Dedifferentiated amniotic fluid mesenchymal stem cell (primary cell): ENCODE results near the gene DAB2IP.

ENCODE experiments used
- DNase-seq: peaks from one replicate; pipeline ENCODE4 v3.0.0-alpha.2; 2016; ENCODE audit errors: extremely low spot score

The DAB2IP gene

DNA sequence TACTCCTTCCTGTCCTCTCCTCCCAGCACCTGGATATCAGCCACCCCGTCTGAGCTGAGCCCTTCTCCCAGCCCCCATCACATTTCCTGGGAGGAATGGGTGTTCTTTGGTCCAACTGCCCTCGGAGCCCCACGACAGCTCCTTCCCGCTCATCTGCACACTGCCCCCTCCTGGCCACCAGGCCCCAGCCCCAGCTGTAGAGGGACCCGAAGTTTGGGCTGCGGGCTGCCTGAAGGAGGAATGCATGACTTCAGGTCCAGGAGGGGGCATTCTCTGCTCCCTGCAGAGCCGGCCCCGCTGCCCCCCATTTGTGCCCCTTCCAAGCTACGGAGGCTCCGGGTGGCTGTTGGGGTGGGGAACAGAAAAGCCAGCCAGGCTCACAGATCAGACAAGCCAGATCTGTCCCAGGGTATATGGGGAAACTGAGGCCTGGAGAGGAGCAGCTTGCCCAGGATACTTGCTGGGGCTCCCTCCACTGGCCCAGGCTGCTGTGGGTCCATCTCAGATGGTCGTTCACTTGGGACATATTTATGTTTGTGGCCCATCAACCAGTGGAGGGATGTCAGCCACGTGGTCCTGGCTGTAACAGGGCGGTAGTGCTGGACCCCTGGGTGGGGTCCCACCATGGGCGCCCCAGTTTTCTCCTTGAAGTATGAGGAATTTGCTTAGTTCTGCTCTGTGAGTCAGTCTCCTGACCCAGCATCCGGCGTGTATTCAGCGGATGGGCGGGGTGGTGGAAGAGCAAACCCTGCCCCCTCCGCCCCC is 33.1 kb downstream of the DAB2IP start:
- DNase-seq = no peak

DNA sequence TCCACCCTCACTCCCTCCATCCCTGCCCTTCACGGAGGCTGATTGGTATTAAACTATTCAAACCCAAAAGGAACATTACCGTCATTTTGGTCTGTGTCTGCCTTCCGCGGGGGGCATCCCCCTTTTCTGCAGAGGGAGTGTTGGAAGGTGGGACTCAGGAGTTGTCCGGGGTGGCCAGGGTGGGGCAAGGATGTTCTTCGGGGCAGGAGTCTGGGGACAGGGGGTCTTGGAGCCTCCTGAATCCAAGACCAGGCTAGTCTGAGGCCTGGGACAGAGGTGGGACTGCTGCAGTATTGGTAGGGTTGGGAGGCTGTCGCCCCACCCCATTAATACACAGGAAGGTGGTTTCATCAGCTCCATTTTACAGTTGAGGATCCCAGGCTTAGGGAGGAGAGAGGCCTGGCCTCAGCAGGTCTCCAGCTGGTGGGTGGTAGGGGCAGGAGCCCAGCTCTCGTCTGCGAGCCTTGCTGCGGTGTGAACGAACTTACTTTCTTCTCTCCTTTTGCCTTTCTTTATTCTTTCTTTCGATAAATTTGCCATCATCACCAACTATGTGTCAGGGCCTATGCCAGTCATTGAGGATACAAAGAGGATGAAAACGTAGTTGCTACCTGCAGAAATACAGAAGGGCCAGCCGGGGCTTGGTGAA is 33.8 kb downstream of the DAB2IP start:
- DNase-seq = no peak

DNA sequence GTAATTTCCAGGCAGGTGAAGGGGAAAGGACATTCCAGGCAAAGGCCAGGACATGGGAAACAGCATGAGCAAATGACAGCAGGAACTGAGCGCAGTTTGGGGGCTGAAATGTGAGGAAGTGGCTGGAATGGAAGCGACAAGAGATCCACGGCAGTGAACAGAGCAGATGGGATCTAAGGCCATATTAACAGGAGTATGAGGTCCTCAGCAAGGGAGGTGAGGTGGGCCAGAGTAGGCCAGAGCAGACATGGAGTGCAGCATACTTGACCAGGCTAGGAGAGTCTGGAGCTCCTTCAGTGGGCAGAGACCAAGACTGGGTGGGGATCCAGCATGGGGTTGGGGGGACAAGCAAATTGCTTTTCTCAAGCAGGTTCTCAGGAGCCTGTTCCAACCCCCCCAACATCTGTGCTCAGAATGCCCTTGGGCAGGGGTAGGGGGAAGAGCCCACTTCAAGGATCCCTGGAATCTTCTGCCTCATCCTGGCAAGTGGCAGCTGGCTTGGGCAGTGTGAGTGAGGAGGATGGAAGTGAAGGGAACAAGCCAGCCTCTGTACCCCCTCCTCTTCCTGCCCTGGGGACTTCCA is 34.5 kb downstream of the DAB2IP start:
- DNase-seq = no peak

DNA sequence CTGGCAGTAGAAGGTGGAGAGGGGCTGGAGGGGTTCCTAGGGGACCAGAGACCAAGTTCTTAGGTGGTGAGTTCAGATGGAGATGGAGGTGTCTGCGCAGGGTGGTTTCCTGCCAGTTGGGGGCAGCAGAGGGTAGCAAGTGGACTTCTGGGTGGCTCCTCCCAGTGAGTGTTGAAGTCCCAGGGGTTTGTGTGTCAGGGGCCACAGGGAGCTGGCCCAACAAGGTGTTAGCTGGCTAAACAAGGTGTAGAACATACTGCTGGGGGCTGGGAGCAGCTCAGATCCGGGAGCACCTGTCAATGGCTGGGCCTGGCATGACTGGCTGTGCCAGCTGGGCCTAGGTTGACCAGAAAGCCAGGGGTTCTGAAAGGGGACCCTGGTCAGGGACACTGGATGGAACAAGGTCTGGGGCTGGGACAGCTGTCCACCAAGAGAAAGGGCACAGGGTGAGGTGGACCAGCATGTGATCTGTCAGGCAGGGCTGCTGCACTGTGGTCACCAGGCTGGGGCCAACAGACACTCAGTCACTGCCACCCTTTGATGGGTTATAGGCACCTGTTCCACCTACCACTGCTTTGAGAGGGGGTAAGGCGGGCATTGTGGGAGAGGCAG is 35.6 kb downstream of the DAB2IP start:
- peak; percentile 43 for DNase-seq

DNA sequence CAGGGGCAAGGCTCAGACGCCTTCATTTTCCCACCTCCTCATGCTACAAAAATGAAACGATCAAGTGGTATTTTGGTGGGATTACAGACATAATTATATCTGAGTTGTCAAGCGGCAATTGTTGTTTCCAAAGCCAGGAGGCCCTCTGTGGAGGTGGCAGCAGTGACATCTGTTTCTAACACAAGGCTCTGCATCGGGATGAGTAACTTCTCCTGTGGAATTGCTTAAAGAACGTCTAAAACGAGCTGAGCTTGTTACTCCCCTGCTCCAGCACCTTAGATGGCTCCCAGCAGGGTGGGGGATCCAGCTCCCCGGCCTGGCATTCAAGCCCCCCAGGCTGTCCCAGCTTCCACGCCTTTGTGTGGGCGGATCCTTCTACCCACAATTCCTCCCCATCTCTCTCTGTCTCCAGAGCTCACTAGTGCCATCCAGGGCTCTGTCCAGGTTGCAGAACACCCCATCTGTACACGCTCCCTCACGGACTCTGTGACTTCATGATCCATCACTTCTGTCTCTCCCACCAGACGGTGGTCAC is 36.8 kb downstream of the DAB2IP start:
- DNase-seq = no peak

DNA sequence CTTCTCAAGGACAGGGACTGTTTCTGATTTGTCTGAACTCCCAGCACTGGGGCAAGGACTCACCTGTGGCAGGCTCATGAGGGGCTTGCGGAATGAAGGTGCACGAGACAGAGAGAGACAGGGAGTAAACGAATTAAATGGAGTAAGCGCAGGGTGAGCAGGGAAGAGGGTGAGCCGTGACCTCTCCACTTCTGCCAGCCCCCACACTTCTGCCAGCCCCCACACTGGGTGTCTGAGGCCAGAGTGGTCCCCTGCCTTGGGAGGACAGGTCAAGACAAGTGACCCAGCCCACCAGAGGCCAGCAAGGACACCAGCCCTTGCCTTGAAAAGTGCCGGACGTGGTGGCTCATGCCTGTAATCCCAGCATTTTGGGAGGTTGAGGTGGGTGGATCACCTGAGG is 37.2 kb downstream of the DAB2IP start:
- no peak for DNase-seq

DNA sequence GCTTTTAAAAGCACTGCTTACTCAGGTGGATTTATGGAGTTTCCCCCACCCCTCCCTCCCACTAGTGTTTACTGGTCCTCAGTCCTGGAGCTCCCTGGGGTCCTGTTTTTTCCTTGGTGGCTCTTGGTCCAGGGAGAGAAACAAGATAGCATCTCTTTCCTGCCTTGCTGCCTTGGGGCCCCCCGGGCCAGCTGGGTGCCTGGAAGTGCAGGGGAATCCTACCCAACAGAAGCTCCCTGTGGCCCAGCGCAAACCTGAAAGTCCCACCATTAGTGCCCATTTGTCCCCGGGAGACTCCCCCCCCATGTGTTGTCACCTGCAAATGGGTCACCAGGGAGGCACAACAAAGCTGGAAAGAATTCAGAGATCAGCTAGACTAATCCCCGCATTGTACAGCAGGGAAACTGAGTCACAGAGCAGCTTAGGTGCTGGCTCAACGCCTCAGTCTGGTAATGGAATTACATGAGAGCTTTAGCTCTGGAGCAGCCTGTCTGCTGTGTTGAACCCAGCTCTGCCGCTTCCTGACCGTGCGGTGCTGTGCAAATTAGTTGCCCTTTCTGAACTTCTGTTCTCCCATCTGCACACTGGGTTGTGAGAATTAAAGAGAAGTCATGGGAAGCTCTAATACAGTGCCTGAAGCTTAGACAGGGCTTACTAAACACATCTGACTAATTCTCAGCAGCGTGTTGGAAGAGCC is 38.2 kb downstream of the DAB2IP start:
- no peak for DNase-seq

DNA sequence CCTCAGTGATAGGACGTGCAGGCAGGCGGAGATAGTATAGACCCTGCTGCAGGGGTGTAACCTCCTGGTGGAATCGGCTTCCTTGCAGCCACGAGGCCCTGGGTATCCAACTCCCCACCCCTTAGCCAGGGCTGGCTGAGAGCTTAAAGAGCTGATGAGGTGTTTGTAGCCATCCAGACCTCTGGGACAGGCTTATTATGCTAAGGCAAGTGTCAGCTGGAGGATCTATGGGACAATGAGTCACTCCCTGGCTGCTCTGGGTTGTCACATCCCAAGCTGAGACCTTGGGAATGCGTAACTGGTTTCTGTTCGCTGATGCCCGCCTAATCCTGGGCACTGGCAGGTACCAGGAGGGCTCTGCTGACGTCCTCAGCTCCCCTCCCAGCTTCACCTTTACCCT is 38.9 kb downstream of the DAB2IP start:
- no peak for DNase-seq

DNA sequence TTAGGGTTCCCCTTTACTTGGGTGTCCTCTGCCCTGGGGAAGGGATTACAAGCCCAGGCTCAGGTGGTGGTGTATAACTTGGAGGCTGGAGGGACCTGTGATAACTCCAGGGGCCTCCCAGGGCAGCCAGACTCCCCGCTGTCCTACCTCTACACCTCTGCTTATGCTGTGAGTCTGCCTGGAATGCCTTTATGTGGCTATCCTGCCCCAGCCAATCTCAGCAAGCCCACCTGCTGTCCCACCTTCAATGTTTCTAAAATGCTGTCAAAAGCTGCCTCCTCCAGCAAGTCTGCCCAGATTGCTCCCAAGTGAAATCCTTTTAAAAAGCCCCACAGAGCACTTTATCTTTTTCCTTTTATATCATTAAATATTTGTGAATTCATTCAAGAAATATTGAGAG is 39.3 kb downstream of the DAB2IP start:
- DNase-seq = no peak

DNA sequence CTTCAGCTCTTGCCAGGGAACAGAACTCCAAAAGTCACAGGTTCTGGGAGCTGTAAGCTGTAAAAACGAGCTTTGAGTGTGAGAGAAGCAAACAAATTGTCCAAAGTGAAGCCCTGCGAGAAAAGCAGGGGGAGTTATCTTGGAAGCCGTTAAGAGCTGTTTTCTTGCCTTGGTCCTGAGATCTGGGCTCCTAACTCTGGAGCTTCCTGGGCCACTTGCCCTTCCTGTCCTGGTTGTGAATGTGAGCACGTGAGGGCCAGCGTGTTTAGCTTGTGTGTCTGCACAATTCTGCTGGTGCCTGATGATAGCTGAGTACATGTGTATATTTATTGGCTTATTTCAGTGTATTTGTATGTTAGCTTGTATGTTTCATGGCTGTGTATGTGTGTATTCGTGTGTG is 40.5 kb downstream of the DAB2IP start:
- no peak for DNase-seq

DNA sequence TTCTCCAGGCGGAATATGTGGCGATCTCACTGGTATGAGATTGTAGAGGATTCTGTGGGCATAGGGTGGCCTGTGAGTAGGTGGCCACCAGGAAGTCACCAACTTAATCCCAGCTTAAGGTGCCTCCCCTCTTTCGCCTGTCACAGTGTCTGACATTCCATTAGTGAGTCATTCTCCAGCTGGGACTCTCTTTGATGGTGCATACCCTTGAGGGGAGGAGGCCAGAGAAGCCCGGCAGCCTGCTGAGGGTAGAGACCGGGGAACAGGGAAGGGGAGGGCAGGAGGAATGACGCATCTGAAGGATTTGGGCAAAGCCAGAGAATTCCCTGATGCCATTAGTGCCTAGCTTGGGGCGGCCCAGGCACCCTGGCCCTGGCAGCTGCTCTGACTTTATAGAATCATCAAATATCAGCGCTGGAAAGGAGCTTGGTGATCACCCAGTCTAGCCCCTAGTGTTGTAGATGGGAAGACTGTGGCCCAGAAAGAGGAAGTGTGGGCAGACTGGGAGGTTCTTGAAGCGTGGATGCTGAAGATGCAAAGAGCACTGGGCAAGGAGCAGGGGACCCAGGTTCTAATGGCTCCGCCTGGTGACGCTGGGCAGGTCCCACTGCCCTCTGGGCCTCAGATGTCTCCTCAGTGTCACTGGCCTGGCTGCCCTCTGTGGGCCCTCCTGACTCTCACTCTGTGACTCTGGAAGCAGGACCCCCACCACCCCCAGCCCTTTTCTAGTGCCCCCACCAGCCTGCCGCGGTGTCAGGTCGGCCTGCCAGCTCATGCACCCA is 41.4 kb downstream of the DAB2IP start:
- peak; percentile 62 for DNase-seq

DNA sequence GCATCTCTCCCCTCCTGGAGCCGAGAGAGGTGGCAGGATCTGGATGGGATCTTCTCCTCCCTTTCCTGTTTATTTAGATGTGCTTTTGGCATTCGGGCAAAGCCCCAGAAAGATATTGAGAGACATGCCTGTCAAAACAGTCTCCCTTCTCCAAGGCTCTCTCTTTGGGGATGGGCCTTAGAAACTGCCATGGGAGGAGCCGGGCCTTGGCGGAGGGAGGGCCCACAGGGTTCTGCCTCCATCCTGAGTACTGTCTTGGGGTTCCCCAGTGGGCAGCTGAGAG is 41.9 kb downstream of the DAB2IP start:
- DNase-seq = no peak

DNA sequence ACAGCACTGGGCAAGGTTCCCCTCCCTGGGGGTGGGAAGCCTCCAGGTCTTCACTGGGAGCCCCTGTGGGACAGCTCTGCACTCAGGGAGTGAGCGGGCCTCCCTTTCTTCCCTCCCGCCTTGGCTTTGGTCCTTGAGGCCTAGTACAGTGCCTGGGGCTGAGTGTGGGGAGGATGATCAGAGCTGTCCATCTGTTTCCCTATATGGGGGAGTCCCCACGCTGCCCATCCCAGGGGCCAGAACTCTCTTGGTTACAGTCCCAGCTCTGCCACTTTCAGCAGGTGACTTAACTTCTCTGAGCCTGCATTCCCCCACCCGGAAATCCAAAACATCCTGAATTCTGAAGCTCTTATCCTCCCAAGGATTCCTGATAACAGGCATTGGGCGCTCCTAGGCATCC is 42.6 kb downstream of the DAB2IP start:
- no peak for DNase-seq

DNA sequence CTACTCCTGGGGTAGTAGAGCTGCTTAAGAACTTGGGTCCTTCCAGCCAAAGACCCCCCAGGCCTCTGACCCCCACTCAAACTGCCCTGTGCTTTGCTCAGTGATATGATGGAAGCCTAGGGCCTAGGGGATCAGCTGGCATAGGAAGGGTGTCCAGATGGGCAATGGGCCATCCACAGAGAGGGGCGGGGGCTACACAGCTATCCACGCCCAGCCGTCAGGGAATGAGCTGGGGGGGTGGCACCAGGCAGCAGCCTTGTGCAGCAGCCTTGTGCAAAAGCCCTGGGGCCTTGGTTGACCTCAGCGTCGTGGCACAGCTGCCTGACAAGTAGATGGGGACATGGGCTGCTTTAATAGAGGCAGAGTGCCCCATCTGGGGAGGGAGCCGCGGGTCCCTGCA is 43.2 kb downstream of the DAB2IP start:
- DNase-seq = no peak

DNA sequence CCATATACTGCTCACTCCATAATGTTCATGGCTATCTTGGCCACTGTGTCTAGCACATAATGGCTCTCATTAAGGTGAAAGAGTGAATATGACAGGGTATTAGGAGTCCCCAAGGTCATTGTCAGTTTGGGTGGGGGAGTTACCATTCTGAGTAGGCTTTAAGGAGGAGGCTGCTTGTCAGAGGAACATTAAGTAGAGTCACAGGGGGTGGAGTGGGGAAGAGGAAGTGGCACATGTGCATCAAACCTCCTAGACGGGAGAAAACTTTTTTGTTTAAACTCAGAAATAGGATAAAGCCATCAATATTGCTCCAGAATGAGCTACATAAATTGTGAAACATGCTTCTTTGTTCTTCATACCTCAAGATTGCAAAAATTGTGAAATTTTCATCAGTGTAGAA is 45.5 kb downstream of the DAB2IP start:
- no peak for DNase-seq

DNA sequence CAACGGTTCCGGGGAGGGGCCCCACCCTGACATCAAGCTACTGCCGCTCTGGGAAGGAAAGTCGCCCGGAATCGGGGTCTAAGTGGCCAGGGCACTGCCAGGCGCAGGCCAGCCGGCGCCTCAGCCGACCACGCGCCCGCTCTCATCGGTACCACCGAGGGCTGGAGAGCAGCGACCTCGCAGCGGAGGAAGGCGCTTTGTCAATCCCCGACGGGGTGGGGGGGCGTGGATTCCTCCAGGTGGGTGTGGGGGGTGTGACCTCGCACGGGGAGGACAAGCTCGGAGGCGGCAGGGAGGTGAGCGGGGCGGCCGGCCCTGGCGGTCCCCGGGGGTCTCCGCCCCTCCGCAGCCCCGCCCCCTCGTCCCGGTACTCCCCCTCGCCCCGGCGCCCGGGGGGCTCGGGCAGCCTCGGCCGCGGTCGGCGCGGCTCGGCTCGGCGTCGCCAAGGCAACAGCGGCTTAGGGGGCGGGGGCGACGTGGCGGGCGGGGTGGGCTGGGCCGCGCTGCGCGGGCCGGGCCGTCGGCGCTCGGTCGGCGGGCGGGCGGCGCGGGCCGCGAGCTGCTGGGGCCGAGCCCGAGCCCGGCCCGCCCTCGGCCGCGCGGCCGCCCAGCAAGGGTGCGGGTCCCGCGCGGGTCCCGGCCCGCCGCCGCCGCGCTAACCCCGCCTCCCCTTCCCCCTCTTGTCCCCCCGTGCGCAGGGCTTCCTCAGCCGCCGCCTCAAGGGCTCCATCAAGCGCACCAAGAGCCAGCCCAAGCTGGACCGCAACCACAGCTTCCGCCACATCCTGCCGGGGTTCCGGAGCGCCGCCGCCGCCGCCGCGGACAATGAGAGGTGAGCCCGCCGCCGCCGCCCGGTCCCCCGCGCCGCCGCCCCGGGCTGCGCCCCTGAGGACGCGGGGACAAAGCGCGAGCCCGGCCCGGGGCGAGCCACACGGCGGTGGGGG is 47.5 kb downstream of the DAB2IP start:
- DNase-seq = no peak

DNA sequence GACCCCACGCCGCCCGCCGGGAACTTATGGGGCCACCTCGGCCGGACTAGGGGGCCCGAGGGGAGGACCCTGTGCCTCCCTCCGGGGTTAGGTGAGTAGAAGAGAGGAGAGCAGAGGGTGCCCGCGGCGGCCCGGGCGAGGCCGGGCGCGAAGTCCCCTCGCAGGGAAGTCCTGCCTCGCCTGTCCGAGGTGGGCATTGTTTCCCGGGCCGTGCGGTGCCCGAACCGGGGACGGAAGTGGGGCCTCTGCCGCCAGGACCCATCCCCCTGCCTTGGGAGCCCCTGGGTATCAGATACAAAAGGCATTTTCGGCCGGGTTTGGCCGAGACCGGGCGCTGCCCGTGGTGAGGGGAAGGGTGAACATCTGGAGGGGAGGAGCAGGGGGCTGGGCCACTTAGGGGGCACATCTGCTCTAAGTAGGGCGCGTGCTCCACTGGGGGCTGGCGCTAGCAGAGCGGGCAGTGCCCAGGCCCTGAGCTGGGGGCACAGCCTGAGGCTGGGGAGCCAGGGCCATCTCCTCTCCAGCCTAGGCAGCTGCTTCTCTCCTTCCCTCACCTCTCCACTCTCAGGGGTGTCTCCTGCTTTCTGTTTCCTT is 48.2 kb downstream of the DAB2IP start:
- no peak for DNase-seq

DNA sequence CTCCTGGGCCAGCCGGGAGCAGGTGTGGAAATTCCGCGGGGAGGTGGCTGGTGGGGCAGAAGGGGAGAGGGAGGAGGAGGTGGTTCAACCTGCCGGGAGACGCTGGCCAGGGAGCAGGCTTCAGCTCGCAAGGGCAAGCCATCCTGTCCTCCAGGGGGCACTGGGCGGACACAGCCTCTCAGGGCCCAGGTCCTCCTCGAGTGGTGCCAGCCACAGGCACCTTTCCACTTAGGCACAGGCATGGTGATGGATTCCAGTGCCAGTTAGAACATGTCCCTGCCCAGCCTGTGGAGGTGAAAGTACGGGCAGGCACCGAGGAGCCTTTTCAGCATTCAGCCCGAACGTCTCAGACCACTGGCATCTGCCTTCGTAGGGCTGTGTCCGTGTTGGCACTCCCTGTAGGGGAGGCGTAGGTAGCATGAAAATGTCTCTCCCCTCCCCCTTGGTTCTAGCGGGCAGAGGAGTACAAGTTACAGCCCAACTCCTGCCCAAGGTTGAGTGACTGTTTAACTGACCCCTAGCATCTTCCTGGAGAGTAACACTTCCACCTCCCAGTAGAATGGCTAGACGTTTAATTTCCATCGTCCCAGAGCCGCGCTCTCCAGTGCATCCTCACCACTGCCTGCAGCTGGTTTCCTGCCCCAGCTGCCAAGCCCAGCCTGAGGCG is 48.9 kb downstream of the DAB2IP start:
- DNase-seq = peak; percentile 24

DNA sequence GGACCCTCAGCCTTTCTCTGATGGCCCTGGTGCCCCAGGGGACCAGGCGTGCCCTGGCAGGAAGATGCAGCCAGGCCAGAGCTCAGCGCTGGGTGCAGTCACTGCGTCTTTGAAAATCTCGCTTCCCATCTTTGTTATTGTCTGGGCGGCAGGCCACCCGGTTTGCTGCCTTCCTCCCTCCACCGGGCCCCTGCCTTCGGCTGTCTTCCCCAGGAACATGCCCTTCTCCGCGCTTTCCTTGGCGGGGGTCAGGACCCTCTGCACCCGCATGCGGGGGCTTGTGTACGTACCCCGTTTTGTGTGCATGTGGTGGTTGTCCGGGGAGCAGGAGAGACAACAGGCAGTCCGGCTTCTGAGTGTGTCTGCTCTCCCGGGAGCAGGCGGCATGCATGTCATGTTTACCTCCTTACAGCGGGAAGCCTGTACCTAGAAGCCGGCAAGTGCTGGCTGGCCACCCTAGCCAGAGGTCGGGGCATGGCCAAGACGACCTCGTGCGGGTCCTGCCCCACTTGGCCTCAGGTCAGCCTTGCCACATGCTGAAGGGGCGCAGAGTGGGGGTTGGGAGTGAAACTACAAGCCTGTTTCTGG is 49.5 kb downstream of the DAB2IP start:
- no peak for DNase-seq
